ENCODE data around the gene WSCD1.

- TF ChIP-seq CTCF (IDR thresholded peaks at IDR 0.05) (no peak), ZFX (IDR thresholded peaks at IDR 0.05; ENCODE audit: borderline replicate concordance) (no peak)
These were observed 70.0 kb downstream of the WSCD1 start for GRCh38 chr17:6140188-6140587.

All from 22Rv1 (cell line).